Measurements from ENCODE around the gene SRF. TPM values are rescaled to one million over a fixed set of nuclear protein-coding genes. Genes with fewer than 3 reads are reported as not detected.
"Not testable (repeated sequence)": the region's sequence is repeated elsewhere in the genome, so short reads cannot be mapped to it uniquely, and the experiment has no call there.

Gene SRF
- total RNA-seq, 1 experiment from 2014 or later = 35.0 TPM

GRCh38 chr6:43138267-43138666, 32.8 kb upstream of the SRF start:
- peaks cover 2% of the 10 kb centered on the region; the same call in 1 of the 2 replicates for H3K4me1 ChIP-seq (ENCODE audit: insufficient read depth, low read length)
- H3F3A ChIP-seq (ENCODE audit: low read length, unreplicated experiment) = no peaks in the 10 kb centered on the region
- no peaks in the 10 kb centered on the region for H3K27me3 ChIP-seq (ENCODE audit: low read length)
- H3K4me2 ChIP-seq (ENCODE audit: low read length) = no peak overlapping the region
- TF ChIP-seq CTCF (conservative IDR thresholded peaks at IDR 0.05; ENCODE audit: low read depth, low read length) = no peak
- no peak for TF ChIP-seq EZH2 (IDR thresholded peaks at IDR 0.05; ENCODE audit: low read length, unreplicated experiment)
- TF ChIP-seq EZH2phosphoT487 (IDR thresholded peaks at IDR 0.05; ENCODE audit: borderline replicate concordance, low read length) = no peak
- no peak overlapping the region for H3K9ac ChIP-seq (ENCODE audit: low read length)
- no peaks in the 10 kb centered on the region for H3K9me2 ChIP-seq (replicated peaks; ENCODE audit: low read length)
- intact Hi-C loops (cut with micrococcal nuclease) = no loop called here
- no peak overlapping the region for H3K4me3 ChIP-seq (ENCODE audit: low read length)
- no peak overlapping the region for H3K27ac ChIP-seq (ENCODE audit: low read length)
- no peaks in the 10 kb centered on the region for H4K20me1 ChIP-seq (ENCODE audit: low read length)
- no peaks in the 10 kb centered on the region for H3K36me3 ChIP-seq (ENCODE audit: low read depth, low read length)
- ATAC-seq (no peak), DNase-seq (no peak)
- no peaks in the 10 kb centered on the region for H3K9me3 ChIP-seq (ENCODE audit: low read length)
- H3K79me2 ChIP-seq (ENCODE audit: low read length) = no peaks in the 10 kb centered on the region
- no peak overlapping the region for H2AFZ ChIP-seq (ENCODE audit: low read length)
- no TSS peak for BruUV-seq (replicated peaks)
- ChIA-PET CTCF (no interaction called here), POLR2A (ENCODE audit: unreplicated experiment) (no interaction called here)

- H3K4me2 ChIP-seq (ENCODE audit: low read length); POLR2A ChIA-PET (ENCODE audit: unreplicated experiment); H3K27ac ChIP-seq (ENCODE audit: low read length); H3F3A ChIP-seq (ENCODE audit: low read length, unreplicated experiment); H4K20me1 ChIP-seq (ENCODE audit: low read length); H2AFZ ChIP-seq (ENCODE audit: low read length); H3K9me3 ChIP-seq (ENCODE audit: low read length); H3K36me3 ChIP-seq (ENCODE audit: low read depth, low read length); DNase-seq; H3K9ac ChIP-seq (ENCODE audit: low read length); CTCF ChIA-PET; H3K4me3 ChIP-seq (ENCODE audit: low read length); H3K9me2 ChIP-seq (replicated peaks; ENCODE audit: low read length); H3K79me2 ChIP-seq (ENCODE audit: low read length); H3K27me3 ChIP-seq (ENCODE audit: low read length); BruUV-seq (replicated peaks); ATAC-seq: not testable (repeated sequence)
- H3K4me1 ChIP-seq (ENCODE audit: insufficient read depth, low read length) = peaks cover 18% of the 10 kb centered on the region
- intact Hi-C loops (cut with micrococcal nuclease) = loop anchor here (5.0 kb wide), 1 partner anchor 133 kb away; no protein-coding TSS in a partner anchor
Observed at GRCh38 chr6:43139973-43140372, 31.1 kb upstream of the SRF start.

GRCh38 chr6:43141644-43142043, 29.4 kb upstream of the SRF start:
- Histone ChIP-seq H3K27me3 (ENCODE audit: low read length) (no peaks in the 10 kb centered on the region), H3K4me3 (ENCODE audit: low read length) (no peak overlapping the region), H3K9ac (ENCODE audit: low read length) (no peak overlapping the region), H3K9me2 (replicated peaks; ENCODE audit: low read length) (no peaks in the 10 kb centered on the region), H3K4me1 (ENCODE audit: insufficient read depth, low read length) (peaks cover 24% of the 10 kb centered on the region), H4K20me1 (ENCODE audit: low read length) (no peaks in the 10 kb centered on the region), H3K79me2 (ENCODE audit: low read length) (no peaks in the 10 kb centered on the region), H3F3A (ENCODE audit: low read length, unreplicated experiment) (no peaks in the 10 kb centered on the region), H2AFZ (ENCODE audit: low read length) (no peak overlapping the region), H3K36me3 (ENCODE audit: low read depth, low read length) (no peaks in the 10 kb centered on the region), H3K27ac (ENCODE audit: low read length) (no peak overlapping the region), H3K9me3 (ENCODE audit: low read length) (no peaks in the 10 kb centered on the region), H3K4me2 (ENCODE audit: low read length) (no peak overlapping the region)
- ChIA-PET POLR2A (ENCODE audit: unreplicated experiment) (no interaction called here), CTCF (no interaction called here)
- DNase-seq = no peak
- no TSS peak for BruUV-seq (replicated peaks)
- TF ChIP-seq EZH2 (IDR thresholded peaks at IDR 0.05; ENCODE audit: low read length, unreplicated experiment) = no peak
- TF ChIP-seq EZH2phosphoT487 (IDR thresholded peaks at IDR 0.05; ENCODE audit: borderline replicate concordance, low read length) = no peak
- TF ChIP-seq CTCF (conservative IDR thresholded peaks at IDR 0.05; ENCODE audit: low read depth, low read length) = no peak
- ATAC-seq = no peak
- intact Hi-C loops (cut with micrococcal nuclease) = loop anchor here (2.0 to 5.0 kb wide), 2 partner anchors 134 to 241 kb away; no protein-coding TSS in a partner anchor

Measured in PC-3 (cell line).